Raji (cell line): Measurements from ENCODE around the gene CDC42SE2.

Experiments
- POLR2A ChIP-seq: IDR thresholded peaks from 2 replicates; pipeline ENCODE4 v1.6.1; 2011; ENCODE audit warnings: low read depth, low read length, control low read depth; ENCODE audit not compliant: insufficient read depth

CDC42SE2 gene

DNA sequence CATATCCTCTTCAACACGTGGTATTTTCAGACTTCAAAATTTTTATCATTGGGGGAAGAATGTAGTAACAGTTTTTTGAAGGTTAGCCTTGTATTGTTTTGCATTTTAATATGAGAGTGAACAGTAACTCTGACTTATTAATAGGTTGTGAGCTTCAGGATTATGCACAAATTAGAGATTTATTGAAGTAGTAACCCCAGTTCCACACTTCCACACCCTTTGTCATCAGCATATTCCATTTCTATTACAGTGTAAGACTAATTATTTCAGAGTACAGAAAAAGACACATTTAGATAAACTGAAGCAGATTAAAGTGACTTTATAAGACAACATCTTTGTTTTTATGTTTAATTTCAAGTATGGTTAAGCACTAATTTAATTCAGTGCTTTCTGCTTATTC is 105.7 kb downstream of the CDC42SE2 start:
- no peak for TF ChIP-seq POLR2A

DNA sequence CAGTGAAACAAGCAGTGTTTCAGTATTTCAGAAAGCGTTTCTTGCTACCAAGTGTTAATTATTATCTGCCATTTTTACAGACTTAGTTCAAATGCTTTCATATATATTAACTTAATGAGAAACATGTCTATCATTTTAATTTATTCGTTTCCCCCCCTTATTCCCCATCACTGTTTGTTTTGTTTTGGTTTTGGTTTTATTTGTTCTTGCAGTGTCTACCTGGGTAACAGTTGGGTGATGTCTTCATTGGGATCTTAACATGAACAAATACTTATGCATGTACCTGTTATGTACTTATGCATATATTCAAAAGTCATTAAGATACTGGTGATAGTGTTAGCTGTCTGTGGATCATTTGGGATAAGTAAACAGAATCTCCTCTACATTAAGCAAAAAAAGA is 108.0 kb downstream of the CDC42SE2 start:
- TF ChIP-seq POLR2A, result no peak

DNA sequence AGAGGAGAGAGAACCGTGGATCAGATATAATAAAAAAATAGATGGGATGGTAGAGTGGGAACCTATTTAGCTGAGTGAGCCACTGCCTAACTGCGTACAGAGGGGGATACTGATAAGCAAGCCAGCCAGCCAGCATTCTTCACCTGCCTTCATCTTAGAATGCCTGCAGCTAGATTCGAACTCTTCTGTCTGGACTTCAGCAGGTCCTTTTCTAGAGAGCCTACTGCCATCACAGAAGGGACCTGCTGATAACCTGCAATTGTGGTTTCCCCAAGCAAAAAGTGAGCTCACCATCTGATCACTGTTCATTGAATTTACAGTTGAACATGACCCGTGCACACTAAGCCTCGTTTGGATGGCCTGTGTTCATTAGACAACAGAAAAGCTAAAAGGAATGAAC is 109.4 kb downstream of the CDC42SE2 start:
- no peak for TF ChIP-seq POLR2A

DNA sequence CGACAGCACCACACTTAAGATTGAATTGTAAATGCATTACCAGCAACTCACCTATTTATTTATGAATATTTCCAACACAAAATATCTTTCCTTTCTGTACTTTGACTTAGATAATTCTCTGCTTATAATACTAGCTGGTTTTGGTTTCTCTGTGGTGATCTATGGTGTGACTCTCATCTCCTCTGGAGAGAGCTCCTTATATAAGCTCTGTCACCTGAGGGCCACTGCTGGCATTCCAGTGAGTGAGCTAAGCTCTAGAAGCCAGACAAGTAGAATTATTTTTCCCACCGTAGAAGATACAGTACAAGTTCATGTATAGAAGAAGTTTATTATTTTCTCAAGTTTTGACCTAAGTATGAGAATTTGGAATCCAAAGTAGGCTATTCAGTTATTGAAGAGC is 111.5 kb downstream of the CDC42SE2 start:
- no peak for TF ChIP-seq POLR2A

DNA sequence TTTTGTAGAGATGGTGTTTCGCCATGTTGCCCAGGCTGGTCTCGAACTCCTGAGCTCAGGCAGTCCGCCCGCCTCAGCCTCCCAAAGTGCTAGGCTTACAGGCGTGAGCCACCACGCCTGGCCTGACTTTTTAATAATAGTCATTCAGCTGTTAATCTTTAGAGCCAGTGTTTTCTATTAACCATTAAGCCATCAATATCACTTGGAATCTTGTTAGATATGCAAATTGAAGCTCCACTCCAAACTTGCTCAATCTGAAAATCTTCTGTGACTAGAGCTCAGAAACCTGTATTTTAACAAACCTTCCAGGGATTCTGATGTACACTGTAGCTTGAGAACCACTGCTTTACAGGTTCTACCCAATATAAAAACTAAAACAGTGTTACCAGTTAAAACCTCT is 113.5 kb downstream of the CDC42SE2 start:
- TF ChIP-seq POLR2A, result no peak

DNA sequence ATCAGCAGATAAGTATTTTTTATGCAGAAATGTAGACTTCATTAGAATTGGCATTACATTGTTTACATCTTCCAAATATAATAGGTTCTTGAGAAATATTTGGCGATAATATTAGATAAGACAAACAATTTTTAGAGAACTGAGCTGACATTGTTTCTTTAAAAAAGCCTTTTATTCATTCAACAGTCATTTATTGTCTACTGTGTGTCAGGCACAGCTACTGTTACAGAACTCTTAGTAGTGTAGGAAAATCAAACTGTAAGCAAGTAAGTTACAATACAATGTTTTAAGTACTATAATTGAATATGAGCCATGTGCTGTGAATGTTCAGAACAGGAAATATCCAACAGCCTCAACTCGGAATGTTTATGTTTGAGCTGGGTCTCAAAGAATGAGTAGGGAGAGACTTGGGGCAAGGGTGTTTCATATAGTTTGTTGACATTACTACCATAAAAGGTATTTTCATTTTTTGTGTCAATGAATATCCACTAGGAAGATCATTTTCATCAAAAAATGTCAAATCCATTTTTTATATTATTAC is 114.0 kb downstream of the CDC42SE2 start:
- TF ChIP-seq POLR2A, result no peak

DNA sequence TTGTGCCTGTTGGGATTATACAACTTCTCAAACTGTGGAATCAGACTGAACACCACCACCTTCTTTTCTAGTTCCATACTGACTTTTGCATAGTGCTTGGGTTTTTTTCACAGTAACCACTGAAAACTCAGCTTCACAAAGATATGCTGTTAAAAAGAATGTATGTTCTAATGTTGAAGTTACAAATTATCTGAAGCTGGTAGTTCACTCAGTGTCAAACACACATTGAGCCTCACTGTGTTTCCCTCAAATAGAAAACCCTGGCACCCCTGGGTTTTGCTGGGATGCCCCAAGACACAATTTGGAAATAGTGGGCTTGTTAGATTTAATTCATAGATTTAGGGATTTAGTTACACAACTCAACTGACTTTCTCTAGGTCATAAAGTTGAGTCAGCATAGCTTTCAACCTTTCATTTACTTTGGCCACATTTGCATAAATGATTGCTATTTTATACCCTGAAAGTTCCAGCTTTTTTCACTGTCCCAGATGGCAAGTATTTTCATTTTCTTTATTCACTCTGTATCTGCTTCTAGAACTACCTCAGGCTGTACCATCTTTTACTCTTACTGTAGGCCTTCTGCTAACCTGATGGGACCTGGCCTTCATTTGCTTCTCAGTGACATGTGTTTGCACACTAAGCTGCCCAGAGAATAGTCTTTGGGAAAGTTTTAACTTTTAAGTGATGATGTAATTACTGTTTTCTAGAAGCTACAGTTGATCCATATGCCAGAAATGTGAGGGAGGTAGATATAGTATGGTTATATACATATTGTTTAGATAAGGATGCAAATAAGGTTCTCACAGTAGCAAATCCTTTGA is 115.1 kb downstream of the CDC42SE2 start:
- TF ChIP-seq POLR2A, result no peak

DNA sequence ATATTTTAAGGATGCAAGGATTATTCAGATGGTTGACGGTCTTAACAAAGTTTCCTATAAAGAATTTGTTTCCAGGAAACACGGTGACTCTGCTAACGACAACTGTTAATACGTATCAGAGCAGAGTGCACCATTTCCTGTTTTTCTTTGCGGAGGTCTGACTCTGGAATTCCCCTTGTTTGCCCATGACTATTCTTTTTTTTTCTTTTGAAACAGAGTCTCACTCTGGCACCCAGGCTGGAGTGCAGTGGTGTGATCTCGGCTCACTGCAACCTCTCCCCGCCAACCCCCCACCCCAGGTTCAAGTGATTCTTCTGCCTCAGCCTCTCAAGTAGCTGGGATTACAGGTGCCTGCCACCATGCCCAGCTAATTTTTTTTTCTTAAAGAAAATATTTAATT is 115.9 kb downstream of the CDC42SE2 start:
- no peak for TF ChIP-seq POLR2A

DNA sequence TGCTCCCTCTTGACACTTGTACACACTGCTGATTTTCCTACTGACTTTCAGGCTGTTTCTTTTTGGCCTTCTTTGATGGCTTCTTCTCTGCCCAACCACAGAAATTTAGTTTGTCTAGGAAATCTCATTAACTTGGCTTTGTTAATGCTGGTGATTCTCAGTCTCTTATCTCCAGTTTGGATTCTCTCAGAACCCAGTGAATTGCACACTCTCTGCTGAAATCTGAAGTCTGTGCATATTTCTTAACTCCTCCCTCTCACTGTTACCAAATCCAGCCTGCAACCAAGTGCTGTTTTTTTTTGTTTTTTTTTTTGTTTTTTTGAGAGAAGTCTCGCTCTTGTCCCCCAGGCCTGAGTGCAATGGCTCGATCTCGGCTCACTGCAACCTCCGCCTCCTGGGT is 117.2 kb downstream of the CDC42SE2 start:
- no peak for TF ChIP-seq POLR2A

DNA sequence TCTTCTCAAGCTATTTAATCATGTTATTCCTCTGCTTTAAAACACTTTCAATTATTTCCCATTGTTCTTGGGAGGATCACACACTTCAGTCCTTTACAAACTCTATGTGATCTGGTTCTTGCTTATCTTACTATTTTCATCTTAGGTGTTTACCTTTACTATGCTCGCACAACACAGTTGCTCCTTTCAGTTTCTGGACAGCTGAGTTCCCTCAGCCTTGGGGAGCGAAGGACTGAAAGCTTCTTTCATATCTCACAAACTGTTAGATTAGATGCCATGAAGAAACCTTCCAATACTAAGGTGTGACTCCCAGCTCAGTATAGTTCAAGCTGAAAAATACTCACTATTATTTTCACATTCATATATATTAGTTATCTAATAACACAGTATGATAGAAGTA is 117.9 kb downstream of the CDC42SE2 start:
- TF ChIP-seq POLR2A, result no peak

DNA sequence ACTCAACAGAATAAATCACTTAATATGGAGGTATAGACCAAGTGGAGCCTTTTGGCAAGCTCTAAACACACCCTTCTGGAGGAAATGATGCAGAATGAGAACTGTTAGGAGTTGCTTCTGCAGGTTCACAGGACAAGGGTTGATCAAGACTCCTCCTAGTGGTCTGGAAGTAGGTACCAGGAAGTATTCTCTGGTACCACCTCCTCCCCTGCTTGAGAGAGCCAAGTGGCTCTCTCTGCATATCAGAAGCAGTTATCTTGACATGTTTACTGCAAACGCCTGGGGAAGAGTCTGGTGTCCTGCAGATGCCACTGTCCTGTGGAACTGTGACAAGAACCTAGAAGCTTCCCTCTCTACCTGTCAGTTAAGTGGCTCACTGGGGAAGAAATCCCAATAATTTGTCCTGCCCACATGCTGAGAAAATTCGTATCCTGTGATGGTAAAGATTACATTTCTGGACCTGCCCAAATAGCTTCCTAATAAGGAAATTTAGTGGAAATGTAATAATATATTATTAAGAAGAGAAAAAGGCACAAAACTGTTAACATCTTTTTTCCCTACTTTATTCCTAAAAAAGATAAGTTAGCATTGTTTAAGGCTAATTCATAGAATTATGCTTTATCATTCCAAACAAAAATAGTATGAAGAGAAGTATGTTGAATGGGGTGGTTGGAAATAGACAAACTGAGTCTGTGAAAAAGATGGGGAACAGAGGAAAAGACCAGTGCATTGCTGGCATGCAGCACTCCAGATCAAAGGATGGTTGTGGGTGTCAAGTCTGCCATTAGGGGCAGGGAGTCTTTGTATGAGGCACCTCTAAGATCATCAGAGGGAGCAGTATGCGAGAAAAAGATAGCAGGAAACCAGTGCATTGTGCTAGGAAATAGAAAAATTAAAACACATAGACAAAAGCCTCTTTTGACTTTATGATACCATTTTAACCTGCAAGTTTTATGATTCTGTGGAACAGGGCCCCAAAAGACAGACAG is 118.8 kb downstream of the CDC42SE2 start:
- TF ChIP-seq POLR2A, result peak; percentile 32; the same call in 1 of the 2 replicates

DNA sequence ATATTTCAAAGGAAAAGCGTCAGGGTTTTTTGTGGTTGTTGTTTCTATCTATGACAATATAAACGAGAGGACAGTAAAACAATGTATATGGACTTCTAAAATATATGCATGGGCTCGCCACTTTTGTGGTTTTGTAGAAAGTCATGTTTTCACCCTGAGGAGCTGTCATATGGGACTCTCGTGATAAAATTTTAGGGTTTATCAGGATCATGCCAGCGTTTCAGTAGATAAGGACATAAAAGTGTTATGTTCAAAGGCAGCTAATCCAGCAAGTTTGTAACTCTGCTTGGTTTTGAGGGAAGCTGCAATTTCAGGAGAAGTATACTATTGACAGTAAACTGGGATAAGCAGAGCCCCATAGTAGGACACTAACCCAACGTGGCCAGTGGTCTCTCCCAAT is 120.3 kb downstream of the CDC42SE2 start:
- TF ChIP-seq POLR2A, result no peak

DNA sequence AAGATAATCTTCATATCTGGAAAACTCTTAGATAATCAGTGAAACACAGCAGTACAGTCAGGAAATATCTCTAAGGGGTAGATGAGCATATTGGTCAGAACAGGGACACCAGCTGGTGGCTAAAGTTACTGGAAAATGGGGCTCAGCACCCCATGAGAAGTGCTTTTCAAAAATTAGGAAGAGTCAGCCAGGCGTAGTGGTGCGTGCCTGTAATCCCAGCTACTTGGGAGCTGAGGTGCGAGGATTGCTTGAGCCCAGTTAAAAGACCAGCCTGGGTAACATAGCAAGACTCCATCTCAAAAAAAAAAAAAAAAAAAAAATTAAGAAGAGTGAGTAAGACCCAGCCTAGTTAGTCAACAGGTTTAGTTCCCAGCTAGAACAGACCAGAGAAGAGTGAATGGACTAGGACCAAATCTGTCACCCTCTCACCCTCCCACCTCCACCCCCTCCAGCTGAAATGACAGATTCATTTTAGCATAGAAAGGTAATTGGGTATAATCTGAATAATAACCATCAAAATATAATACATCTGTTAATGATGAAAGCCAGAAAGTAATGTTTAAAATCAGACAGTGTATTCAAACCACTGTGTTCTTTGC is 120.9 kb downstream of the CDC42SE2 start:
- no peak for TF ChIP-seq POLR2A

DNA sequence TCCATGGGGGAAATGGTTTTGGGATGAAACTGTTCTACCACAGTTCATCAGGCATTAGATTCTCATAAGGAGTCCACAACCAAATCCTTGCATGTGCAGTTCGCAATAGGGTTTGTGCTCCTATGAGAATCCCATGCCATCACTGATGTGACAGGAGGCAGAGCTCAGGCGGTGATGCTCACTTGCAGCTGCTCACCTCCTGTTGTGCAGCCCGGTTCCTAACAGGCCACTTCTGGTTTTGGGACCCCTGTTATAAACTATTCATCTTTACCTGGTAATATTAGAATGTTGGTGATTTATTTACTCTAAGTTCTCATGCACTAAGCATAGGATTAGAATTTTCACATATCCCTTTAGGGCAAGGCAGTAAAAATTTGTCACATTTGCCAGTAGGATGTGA is 122.3 kb downstream of the CDC42SE2 start:
- TF ChIP-seq POLR2A, result no peak

DNA sequence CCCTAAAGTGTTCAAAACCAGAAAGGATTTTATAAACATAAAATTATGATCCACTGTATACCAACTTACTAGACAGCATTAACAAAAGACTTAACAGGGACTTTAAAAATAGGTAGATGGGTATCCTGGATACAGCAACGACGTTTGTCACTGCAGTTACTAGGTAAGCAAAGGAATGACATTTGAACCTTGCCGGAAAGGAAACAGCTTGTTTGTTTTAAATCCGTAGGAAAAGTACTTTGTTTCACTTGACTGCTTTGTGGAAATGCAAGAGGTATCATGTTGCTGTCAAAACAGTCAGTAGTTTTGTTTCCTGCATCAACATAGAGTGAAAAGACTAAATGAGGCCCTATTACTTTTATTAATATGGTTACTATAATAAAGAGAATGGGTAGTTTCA is 122.9 kb downstream of the CDC42SE2 start:
- TF ChIP-seq POLR2A, result no peak
